Trophoblast cell (in vitro differentiated cells and primary cell): Measurements from ENCODE around the gene ALG14.
A peak's percentile ranks its signal among the peaks of the same experiment; 100 is the strongest.

Experiments used
- DNase-seq, 2 donors: peaks; one replicate each; pipeline ENCODE4 v3.0.0-alpha.2; 2016
- H2AFZ ChIP-seq: 2 replicates; pipeline ENCODE4 v1.6.1; 2013; ENCODE audit warnings: low read length, moderate library complexity, mild to moderate bottlenecking; ENCODE audit not compliant: insufficient read depth, poor library complexity
- H2AK5ac ChIP-seq: 2 replicates; pipeline ENCODE4 v1.6.1; 2013; ENCODE audit warnings: mild to moderate bottlenecking, low read length
- H2BK120ac ChIP-seq: 2 replicates; pipeline ENCODE4 v1.6.1; 2013; ENCODE audit warnings: low read length, mild to moderate bottlenecking, moderate library complexity; ENCODE audit not compliant: insufficient read depth, poor library complexity
- H2BK12ac ChIP-seq: 2 replicates; pipeline ENCODE4 v1.6.1; 2013; ENCODE audit warnings: mild to moderate bottlenecking, low read length, moderate library complexity
- H2BK5ac ChIP-seq: 2 replicates; pipeline ENCODE4 v1.6.1; 2013; ENCODE audit warnings: low read length, low read depth, moderate library complexity, mild to moderate bottlenecking; ENCODE audit not compliant: poor library complexity
- H3K14ac ChIP-seq: 2 replicates; pipeline ENCODE4 v1.6.1; 2013; ENCODE audit warnings: mild to moderate bottlenecking, low read length
- H3K18ac ChIP-seq: 2 replicates; pipeline ENCODE4 v1.6.1; 2013; ENCODE audit warnings: mild to moderate bottlenecking, low read length
- H3K23ac ChIP-seq: 2 replicates; pipeline ENCODE4 v1.6.1; 2013; ENCODE audit warnings: low read length
- H3K27ac ChIP-seq: 2 replicates; pipeline ENCODE4 v1.5.1; 2013; ENCODE audit warnings: low read depth, mild to moderate bottlenecking, inconsistent platforms, low read length, moderate library complexity
- H3K27me3 ChIP-seq: 2 replicates; pipeline ENCODE4 v1.6.1; 2013; ENCODE audit warnings: inconsistent platforms, mild to moderate bottlenecking, low read length, moderate library complexity; ENCODE audit not compliant: insufficient read depth
- H3K36me3 ChIP-seq, 2 experiments: 1 replicate in 1 of 2; 2 replicates in 1 of 2; pipeline ENCODE4 v1.6.1; 2013; ENCODE audit warnings: low read length in 2 of 2, mild to moderate bottlenecking in 2 of 2, moderate library complexity in 1 of 2; ENCODE audit not compliant: insufficient read depth in 2 of 2, control insufficient read depth in 1 of 2
- H3K4ac ChIP-seq: 2 replicates; pipeline ENCODE4 v1.6.1; 2013; ENCODE audit warnings: low read depth, mild to moderate bottlenecking, low read length, moderate library complexity
- H3K4me1 ChIP-seq, 2 experiments: 1 replicate in 1 of 2; 2 replicates in 1 of 2; pipeline ENCODE4 v1.6.1; 2013; ENCODE audit warnings: low read length in 2 of 2, mild to moderate bottlenecking in 2 of 2, moderate library complexity in 1 of 2; ENCODE audit not compliant: insufficient read depth in 2 of 2, control insufficient read depth in 1 of 2
- H3K4me2 ChIP-seq: 2 replicates; pipeline ENCODE4 v1.6.1; 2013; ENCODE audit warnings: inconsistent platforms, mild to moderate bottlenecking, low read length, moderate library complexity
- H3K4me3 ChIP-seq: 2 replicates; pipeline ENCODE4 v1.5.1; 2013; ENCODE audit warnings: mild to moderate bottlenecking, low read depth, low read length, inconsistent platforms
- H3K79me1 ChIP-seq: one replicate; pipeline ENCODE4 v1.6.1; 2013; ENCODE audit warnings: low read length
- H3K79me2 ChIP-seq: 2 replicates; pipeline ENCODE4 v1.6.1; 2013; ENCODE audit warnings: low read length, mild to moderate bottlenecking; ENCODE audit not compliant: control insufficient read depth, insufficient read depth, poor library complexity
- H3K9ac ChIP-seq: 2 replicates; pipeline ENCODE4 v1.6.1; 2013; ENCODE audit warnings: mild to moderate bottlenecking, low read length
- H3K9me3 ChIP-seq: 2 replicates; pipeline ENCODE4 v1.6.1; 2013; ENCODE audit warnings: low read depth, mild to moderate bottlenecking, control low read depth, inconsistent platforms, low read length; ENCODE audit not compliant: insufficient read depth
- H4K12ac ChIP-seq: 2 replicates; pipeline ENCODE4 v1.6.1; 2013; ENCODE audit warnings: low read depth, mild to moderate bottlenecking, low read length, moderate library complexity
- H4K8ac ChIP-seq: 2 replicates; pipeline ENCODE4 v1.6.1; 2013; ENCODE audit warnings: low read depth, mild to moderate bottlenecking, low read length, moderate library complexity
- H4K91ac ChIP-seq: one replicate; pipeline ENCODE4 v1.6.1; 2013; ENCODE audit warnings: low read depth, mild to moderate bottlenecking, low read length, moderate library complexity
- WGBS: extraction: QIAGEN DNeasy Blood & Tissue Kit; methylation state at CpG from one replicate; pipeline ENCODE4 v1.1.7; 2013; ENCODE audit warnings: missing lambda C conversion rate; ENCODE audit not compliant: insufficient read length, insufficient coverage; ENCODE audit errors: extremely low coverage; 5-methylcytosine and 5-hydroxymethylcytosine counted together

The ALG14 gene

GRCh38 chr1:94953746-94954145 lies 119.0 kb downstream of the ALG14 start:
- peaks cover 15 to 22% of the 10 kb centered on the region in 2 experiments for H3K4me1 ChIP-seq

DNA sequence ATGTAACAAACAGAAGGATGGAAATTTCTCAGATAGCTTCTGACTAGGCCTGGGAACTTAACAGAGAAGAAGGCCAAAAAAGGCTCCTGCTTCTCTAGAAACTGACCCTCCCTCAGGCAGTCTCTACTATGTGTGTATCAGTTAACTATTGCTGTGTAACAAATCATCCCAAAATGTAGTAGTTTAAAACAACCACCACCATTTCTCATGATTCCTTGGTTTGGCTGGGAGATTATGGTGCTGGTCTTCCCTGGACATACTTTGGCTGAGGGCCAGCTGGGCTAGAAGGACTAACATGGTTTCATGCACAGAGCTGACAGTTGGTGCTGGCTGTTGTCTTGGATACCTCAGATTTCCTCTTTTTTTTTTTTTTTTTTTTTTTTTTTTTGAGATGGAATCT lies 119.6 kb downstream of the ALG14 start:
- H4K91ac ChIP-seq: no peak overlapping the region
- no peak overlapping the region for H4K8ac ChIP-seq
- H3K9ac ChIP-seq: no peak overlapping the region
- no peak overlapping the region for H2BK120ac ChIP-seq
- H2AK5ac ChIP-seq: no peak overlapping the region
- no peaks in the 10 kb centered on the region for H3K27me3 ChIP-seq
- H3K14ac ChIP-seq: no peak overlapping the region
- H3K4ac ChIP-seq: no peak overlapping the region
- no peak overlapping the region for H3K18ac ChIP-seq
- H3K4me1 ChIP-seq: peaks cover 15 to 22% of the 10 kb centered on the region in 2 experiments
- no peak overlapping the region for H3K4me2 ChIP-seq
- no peak overlapping the region for H3K4me3 ChIP-seq
- no peak overlapping the region for H3K23ac ChIP-seq
- no peak overlapping the region for H4K12ac ChIP-seq
- H3K9me3 ChIP-seq: no peaks in the 10 kb centered on the region
- peaks cover 4% of the 10 kb centered on the region for H3K79me1 ChIP-seq
- H3K27ac ChIP-seq: no peak overlapping the region
- no peaks in the 10 kb centered on the region for H3K36me3 ChIP-seq
- H2AFZ ChIP-seq: no peak overlapping the region
- no peak for DNase-seq
- H2BK5ac ChIP-seq: peak overlapping the region; percentile 59
- no peaks in the 10 kb centered on the region for H3K79me2 ChIP-seq
- no peak overlapping the region for H2BK12ac ChIP-seq

More at GRCh38 chr1:94953746-94954145, 119.0 kb downstream of the ALG14 start:
- H3K27me3 ChIP-seq: no peaks in the 10 kb centered on the region
- H3K27ac ChIP-seq: peak overlapping the region; percentile 76
- no peak overlapping the region for H2AFZ ChIP-seq
- no peak overlapping the region for H4K8ac ChIP-seq
- no peak overlapping the region for H3K4me2 ChIP-seq
- H3K9ac ChIP-seq: no peak overlapping the region
- H3K4me3 ChIP-seq: no peak overlapping the region
- peaks cover 4% of the 10 kb centered on the region for H3K79me1 ChIP-seq
- no peaks in the 10 kb centered on the region for H3K36me3 ChIP-seq
- DNase-seq: no peak
- H4K91ac ChIP-seq: no peak overlapping the region
- H3K23ac ChIP-seq: no peak overlapping the region
- no peak overlapping the region for H3K18ac ChIP-seq
- H3K9me3 ChIP-seq: no peaks in the 10 kb centered on the region
- H3K79me2 ChIP-seq: no peaks in the 10 kb centered on the region
- no peak overlapping the region for H4K12ac ChIP-seq
- H2BK5ac ChIP-seq: no peak overlapping the region
- H3K14ac ChIP-seq: no peak overlapping the region
- no peak overlapping the region for H2BK12ac ChIP-seq
- no peak overlapping the region for H2AK5ac ChIP-seq
- no CpG with 5 or more reads among the region's 6 CpGs for WGBS
- H2BK120ac ChIP-seq: no peak overlapping the region
- H3K4ac ChIP-seq: no peak overlapping the region

GRCh38 chr1:94952539-94952938 lies 120.2 kb downstream of the ALG14 start:
- H4K91ac ChIP-seq: no peak overlapping the region
- H3K4ac ChIP-seq: no peak overlapping the region
- H3K4me3 ChIP-seq: no peak overlapping the region
- no peak overlapping the region for H3K4me2 ChIP-seq
- peaks cover 4% of the 10 kb centered on the region for H3K79me1 ChIP-seq
- H3K27me3 ChIP-seq: no peaks in the 10 kb centered on the region
- H3K18ac ChIP-seq: no peak overlapping the region
- H3K79me2 ChIP-seq: no peaks in the 10 kb centered on the region
- no peak overlapping the region for H3K27ac ChIP-seq
- DNase-seq: no peak
- no peak overlapping the region for H3K9ac ChIP-seq
- no peak overlapping the region for H2BK12ac ChIP-seq
- H3K36me3 ChIP-seq: no peaks in the 10 kb centered on the region
- WGBS: no CpG with 5 or more reads among the region's 5 CpGs
- no peak overlapping the region for H2AK5ac ChIP-seq
- no peak overlapping the region for H2BK5ac ChIP-seq
- no peak overlapping the region for H4K12ac ChIP-seq
- H2BK120ac ChIP-seq: no peak overlapping the region
- peaks cover 15 to 22% of the 10 kb centered on the region in 2 experiments for H3K4me1 ChIP-seq
- H3K9me3 ChIP-seq: no peaks in the 10 kb centered on the region
- H2AFZ ChIP-seq: no peak overlapping the region
- H4K8ac ChIP-seq: no peak overlapping the region
- H3K14ac ChIP-seq: no peak overlapping the region
- H3K23ac ChIP-seq: no peak overlapping the region

GRCh38 chr1:94951509-94952208 lies 121.1 kb downstream of the ALG14 start:
- no peak overlapping the region for H3K27ac ChIP-seq
- H3K36me3 ChIP-seq: no peaks in the 10 kb centered on the region
- H3K4me3 ChIP-seq: no peak overlapping the region
- no peak overlapping the region for H3K4me2 ChIP-seq
- no peak overlapping the region for H4K91ac ChIP-seq
- H3K4ac ChIP-seq: no peak overlapping the region
- no peaks in the 10 kb centered on the region for H3K27me3 ChIP-seq
- H3K9me3 ChIP-seq: no peaks in the 10 kb centered on the region
- H2BK12ac ChIP-seq: no peak overlapping the region
- no peaks in the 10 kb centered on the region for H3K79me2 ChIP-seq
- no peak overlapping the region for H3K18ac ChIP-seq
- no CpG with 5 or more reads among the region's 5 CpGs for WGBS
- H4K12ac ChIP-seq: no peak overlapping the region
- no peak overlapping the region for H2BK120ac ChIP-seq
- DNase-seq: peak in 1 of 2 donors; percentile 38
- no peak overlapping the region for H2BK5ac ChIP-seq
- H3K79me1 ChIP-seq: peaks cover 4% of the 10 kb centered on the region
- peaks cover 15 to 22% of the 10 kb centered on the region in 2 experiments for H3K4me1 ChIP-seq
- H2AK5ac ChIP-seq: no peak overlapping the region
- H3K9ac ChIP-seq: no peak overlapping the region
- no peak overlapping the region for H4K8ac ChIP-seq
- H3K23ac ChIP-seq: no peak overlapping the region
- no peak overlapping the region for H3K14ac ChIP-seq
- no peak overlapping the region for H2AFZ ChIP-seq
